Measurements from ENCODE around the gene NAA10. TPM values are rescaled to one million over a fixed set of nuclear protein-coding genes. Genes with fewer than 3 reads are reported as not detected.

Gene NAA10
- total RNA-seq, 2 experiments from 2014 or later, result 63.1 to 63.7 TPM

DNA sequence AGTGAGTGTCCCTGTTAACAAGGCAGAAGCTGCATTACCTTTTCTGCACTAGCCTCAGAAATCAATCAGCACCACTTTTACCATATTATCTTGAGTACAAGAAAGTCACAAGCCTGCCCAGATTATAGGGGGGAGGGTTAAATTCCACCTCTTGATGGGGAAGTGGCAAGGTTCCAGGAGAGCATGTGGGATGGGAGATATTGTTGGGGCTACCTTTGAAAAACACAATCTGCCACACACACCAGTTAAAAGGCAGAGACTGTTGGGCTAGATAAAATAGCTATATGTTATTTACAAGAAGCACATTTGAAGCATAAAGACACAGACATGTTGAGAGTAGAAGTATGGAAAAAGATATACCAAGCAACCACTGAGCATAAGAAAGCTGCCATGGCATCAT is 36.9 kb downstream of the NAA10 start:
- POLR2A ChIA-PET, result no interaction called here
- H3K4me3 Mint-ChIP-seq, result no peak overlapping the region
- peaks cover 18% of the 10 kb centered on the region for H3K4me1 Mint-ChIP-seq
- no peaks in the 10 kb centered on the region for H3K36me3 Mint-ChIP-seq (ENCODE audit: low read depth)
- no peaks in the 10 kb centered on the region for H3K9me3 Mint-ChIP-seq
- no peak overlapping the region for H3K27ac Mint-ChIP-seq
- CTCF ChIA-PET, result no interaction called here
- H3K27me3 Mint-ChIP-seq, result peaks cover 18% of the 10 kb centered on the region
- DNase-seq, result no peak

GRCh38 chrX:153889123-153889522 is 45.7 kb downstream of the NAA10 start:
- peaks cover 46% of the 10 kb centered on the region for H3K27me3 Mint-ChIP-seq

DNA sequence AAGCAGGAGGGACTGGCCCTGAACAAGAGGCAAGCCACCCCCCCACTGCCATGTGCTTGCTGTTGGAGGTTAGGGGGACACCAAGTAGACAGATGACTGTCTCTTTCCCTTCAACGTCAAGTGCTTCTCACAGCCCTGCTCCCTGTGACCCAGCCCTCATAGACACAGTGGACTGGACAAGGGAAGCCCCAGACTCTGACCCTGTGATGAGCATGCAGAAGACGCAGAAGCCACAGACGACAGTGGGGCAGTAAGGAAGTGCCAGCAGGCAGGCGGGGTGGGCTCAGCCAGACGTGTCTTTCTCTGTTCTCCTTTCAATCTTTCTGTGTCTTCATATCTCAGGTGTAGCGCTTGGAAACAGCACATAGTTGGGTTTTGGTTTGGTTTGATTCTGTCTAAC is 46.5 kb downstream of the NAA10 start:
- H3K36me3 Mint-ChIP-seq (ENCODE audit: low read depth), result no peaks in the 10 kb centered on the region
- H3K4me3 Mint-ChIP-seq, result no peak overlapping the region
- no peak for DNase-seq
- no peak overlapping the region for H3K27ac Mint-ChIP-seq
- CTCF ChIA-PET, result no interaction called here
- no peaks in the 10 kb centered on the region for H3K9me3 Mint-ChIP-seq
- POLR2A ChIA-PET, result no interaction called here
- peaks cover 7% of the 10 kb centered on the region for H3K4me1 Mint-ChIP-seq
- H3K27me3 Mint-ChIP-seq, result peaks cover 40% of the 10 kb centered on the region

More at GRCh38 chrX:153889123-153889522, 45.7 kb downstream of the NAA10 start:
- peaks cover 7% of the 10 kb centered on the region for H3K4me1 Mint-ChIP-seq
- no peak overlapping the region for H3K27ac Mint-ChIP-seq
- no peaks in the 10 kb centered on the region for H3K9me3 Mint-ChIP-seq
- DNase-seq, result no peak
- H3K36me3 Mint-ChIP-seq (ENCODE audit: low read depth), result no peaks in the 10 kb centered on the region
- ChIA-PET POLR2A (no interaction called here), CTCF (no interaction called here)
- no peak overlapping the region for H3K4me3 Mint-ChIP-seq

- POLR2A ChIA-PET, result no interaction called here
- DNase-seq, result no peak
- Mint-ChIP-seq H3K36me3 (ENCODE audit: low read depth) (no peaks in the 10 kb centered on the region), H3K27me3 (peaks cover 34% of the 10 kb centered on the region), H3K27ac (no peak overlapping the region), H3K4me3 (no peak overlapping the region), H3K9me3 (no peaks in the 10 kb centered on the region), H3K4me1 (peaks cover 7% of the 10 kb centered on the region)
- CTCF ChIA-PET, result no interaction called here
These were observed 47.5 kb downstream of the NAA10 start for GRCh38 chrX:153887385-153887784.

GRCh38 chrX:153886915-153887314 is 47.9 kb downstream of the NAA10 start:
- H3K27ac Mint-ChIP-seq, result no peak overlapping the region
- no peaks in the 10 kb centered on the region for H3K9me3 Mint-ChIP-seq
- DNase-seq, result no peak
- CTCF ChIA-PET, result no interaction called here
- H3K27me3 Mint-ChIP-seq, result peaks cover 31% of the 10 kb centered on the region
- H3K4me3 Mint-ChIP-seq, result no peak overlapping the region
- POLR2A ChIA-PET, result no interaction called here
- H3K36me3 Mint-ChIP-seq (ENCODE audit: low read depth), result no peaks in the 10 kb centered on the region
- peaks cover 7% of the 10 kb centered on the region for H3K4me1 Mint-ChIP-seq

- Mint-ChIP-seq H3K36me3 (ENCODE audit: low read depth) (no peaks in the 10 kb centered on the region), H3K27ac (no peak within 1 kb of the TSS), H3K4me1 (peaks cover 7% of the 10 kb centered on the region), H3K27me3 (peaks cover 31% of the 10 kb centered on the region), H3K9me3 (no peaks in the 10 kb centered on the region), H3K4me3 (peak within 1 kb of the TSS; percentile 21)
- ChIA-PET POLR2A (interaction anchor here (1.5 kb wide), 1 partner anchor 41 kb away, joined by 5 read pairs; no protein-coding TSS in a partner anchor), CTCF (interaction anchor here (1.0 kb wide), 1 partner anchor 61 kb away, joined by 3 read pairs; no protein-coding TSS in a partner anchor)
- peak; percentile 34 for DNase-seq
These were observed 48.6 kb downstream of the NAA10 start, which contains the start of gene L1CAM for GRCh38 chrX:153885968-153886903. Gene L1CAM (minus strand): TSS chrX:153886173. CDS start chrX:153875836, 10,337 bp downstream.

- peaks cover 7% of the 10 kb centered on the region for H3K4me1 Mint-ChIP-seq
- CTCF ChIA-PET, result interaction anchor here (1.0 kb wide), 1 partner anchor 62 kb away, joined by 3 read pairs; no protein-coding TSS in a partner anchor
- no peak overlapping the region for H3K27ac Mint-ChIP-seq
- no peaks in the 10 kb centered on the region for H3K9me3 Mint-ChIP-seq
- DNase-seq, result no peak
- H3K27me3 Mint-ChIP-seq, result peaks cover 31% of the 10 kb centered on the region
- no peaks in the 10 kb centered on the region for H3K36me3 Mint-ChIP-seq (ENCODE audit: low read depth)
- POLR2A ChIA-PET, result interaction anchor here (1.5 kb wide), 1 partner anchor 42 kb away, joined by 5 read pairs; no protein-coding TSS in a partner anchor
- peak overlapping the region; percentile 21 for H3K4me3 Mint-ChIP-seq
These were observed 49.5 kb downstream of the NAA10 start for GRCh38 chrX:153885208-153885787.

DNA sequence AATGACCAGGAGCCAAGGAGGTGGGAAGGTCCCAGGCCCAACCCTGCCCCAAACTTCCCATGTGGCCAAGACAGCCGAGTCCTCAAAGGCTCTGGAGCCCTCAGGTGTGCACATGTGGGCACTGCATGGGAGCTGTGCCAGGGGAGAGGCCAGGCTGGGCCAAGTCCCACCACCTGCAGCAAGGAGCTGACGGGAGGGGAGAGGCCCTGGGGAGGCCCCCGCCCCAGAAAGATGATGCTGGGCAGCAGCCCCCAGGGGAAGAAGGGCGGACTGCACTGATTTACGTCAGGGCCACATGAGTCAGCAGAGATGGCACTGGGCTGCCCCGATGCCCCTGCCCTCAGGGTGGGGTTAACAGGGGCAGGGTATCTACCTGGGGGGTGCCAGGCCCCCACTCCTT is 50.2 kb downstream of the NAA10 start:
- no peaks in the 10 kb centered on the region for H3K9me3 Mint-ChIP-seq
- H3K36me3 Mint-ChIP-seq (ENCODE audit: low read depth), result no peaks in the 10 kb centered on the region
- ChIA-PET CTCF (no interaction called here), POLR2A (no interaction called here)
- no peak for DNase-seq
- no peak overlapping the region for H3K27ac Mint-ChIP-seq
- H3K4me3 Mint-ChIP-seq, result no peak overlapping the region
- H3K4me1 Mint-ChIP-seq, result peaks cover 7% of the 10 kb centered on the region
- H3K27me3 Mint-ChIP-seq, result peaks cover 29% of the 10 kb centered on the region

DNA sequence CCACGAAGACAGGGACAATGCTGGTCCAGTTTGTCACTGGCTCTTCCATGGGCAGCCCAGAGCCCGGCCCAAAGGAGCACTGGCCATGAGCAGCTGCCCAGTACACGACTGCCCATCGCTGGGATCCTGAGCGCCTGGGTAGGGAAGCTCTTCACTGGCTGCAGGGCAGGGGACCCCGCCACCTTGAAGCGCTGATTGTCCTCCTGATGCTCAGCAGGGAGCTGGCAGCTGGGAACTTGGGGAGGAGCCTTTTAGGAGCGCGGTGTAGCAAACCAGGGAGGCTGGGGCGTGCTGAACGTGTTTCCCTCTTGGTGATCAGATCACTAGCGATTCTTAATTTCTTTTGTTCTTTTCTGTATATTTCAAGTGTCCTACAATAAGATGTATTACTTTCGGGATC is 50.7 kb downstream of the NAA10 start:
- H3K4me1 Mint-ChIP-seq, result peaks cover 9% of the 10 kb centered on the region
- POLR2A ChIA-PET, result no interaction called here
- H3K4me3 Mint-ChIP-seq, result no peak overlapping the region
- DNase-seq, result no peak
- no peak overlapping the region for H3K27ac Mint-ChIP-seq
- H3K27me3 Mint-ChIP-seq, result peaks cover 30% of the 10 kb centered on the region
- CTCF ChIA-PET, result no interaction called here
- no peaks in the 10 kb centered on the region for H3K36me3 Mint-ChIP-seq (ENCODE audit: low read depth)
- H3K9me3 Mint-ChIP-seq, result no peaks in the 10 kb centered on the region

GRCh38 chrX:153883163-153883843 is 51.5 kb downstream of the NAA10 start:
- POLR2A ChIA-PET, result no interaction called here

DNA sequence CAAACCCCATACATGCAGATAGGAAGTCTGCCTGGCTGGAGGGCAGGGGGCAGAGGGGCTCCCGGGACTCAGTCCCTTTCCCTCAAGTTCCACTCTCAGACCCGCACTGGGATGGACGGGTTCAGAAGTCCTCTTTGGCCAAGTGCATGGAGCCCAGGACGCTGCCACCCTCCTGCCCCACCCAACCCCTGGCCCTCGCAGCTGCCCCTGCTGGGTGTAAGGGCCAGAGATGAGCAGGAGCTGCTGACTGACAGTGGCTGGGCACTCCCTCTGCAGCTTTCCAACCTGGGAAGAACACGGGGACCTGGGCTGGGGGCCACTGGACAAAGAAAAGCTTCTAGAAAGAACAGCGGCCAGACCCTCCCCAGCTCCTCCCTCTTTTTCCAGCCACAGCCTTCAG is 52.3 kb downstream of the NAA10 start:
- DNase-seq, result no peak
- Mint-ChIP-seq H3K4me3 (no peak overlapping the region), H3K4me1 (peaks cover 18% of the 10 kb centered on the region), H3K27me3 (peaks cover 32% of the 10 kb centered on the region), H3K27ac (no peak overlapping the region), H3K36me3 (ENCODE audit: low read depth) (no peaks in the 10 kb centered on the region), H3K9me3 (no peaks in the 10 kb centered on the region)
- ChIA-PET POLR2A (no interaction called here), CTCF (no interaction called here)

More at GRCh38 chrX:153883163-153883843, 51.5 kb downstream of the NAA10 start:
- Mint-ChIP-seq H3K9me3 (no peaks in the 10 kb centered on the region), H3K4me3 (no peak overlapping the region), H3K27ac (no peak overlapping the region), H3K27me3 (peaks cover 33% of the 10 kb centered on the region), H3K36me3 (ENCODE audit: low read depth) (no peaks in the 10 kb centered on the region), H3K4me1 (peaks cover 11% of the 10 kb centered on the region)
- CTCF ChIA-PET, result no interaction called here
- DNase-seq, result no peak

DNA sequence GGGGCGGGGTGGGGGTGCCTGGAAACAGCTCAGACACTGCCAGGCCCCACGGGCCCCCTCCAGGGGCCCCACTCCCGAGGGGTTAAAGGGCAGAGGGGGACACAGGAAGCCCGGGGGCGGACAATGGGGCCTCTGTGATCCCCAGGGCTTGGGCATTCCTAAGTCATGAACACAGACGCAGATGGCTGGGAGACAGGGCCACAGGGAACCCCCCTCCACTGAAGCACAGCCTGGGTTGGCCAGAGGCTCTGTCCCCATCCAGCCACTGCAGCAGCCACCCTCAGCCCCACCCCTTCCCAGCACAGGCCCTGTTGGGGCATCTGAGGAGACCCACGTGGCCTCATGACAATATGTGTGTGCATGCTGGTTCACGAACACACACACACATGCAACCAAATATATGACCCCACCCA is 52.7 kb downstream of the NAA10 start:
- ChIA-PET CTCF (no interaction called here), POLR2A (no interaction called here)
- Mint-ChIP-seq H3K27ac (no peak overlapping the region), H3K27me3 (peaks cover 28% of the 10 kb centered on the region), H3K4me1 (peaks cover 18% of the 10 kb centered on the region), H3K36me3 (ENCODE audit: low read depth) (no peaks in the 10 kb centered on the region), H3K4me3 (no peak overlapping the region), H3K9me3 (no peaks in the 10 kb centered on the region)
- no peak for DNase-seq

DNA sequence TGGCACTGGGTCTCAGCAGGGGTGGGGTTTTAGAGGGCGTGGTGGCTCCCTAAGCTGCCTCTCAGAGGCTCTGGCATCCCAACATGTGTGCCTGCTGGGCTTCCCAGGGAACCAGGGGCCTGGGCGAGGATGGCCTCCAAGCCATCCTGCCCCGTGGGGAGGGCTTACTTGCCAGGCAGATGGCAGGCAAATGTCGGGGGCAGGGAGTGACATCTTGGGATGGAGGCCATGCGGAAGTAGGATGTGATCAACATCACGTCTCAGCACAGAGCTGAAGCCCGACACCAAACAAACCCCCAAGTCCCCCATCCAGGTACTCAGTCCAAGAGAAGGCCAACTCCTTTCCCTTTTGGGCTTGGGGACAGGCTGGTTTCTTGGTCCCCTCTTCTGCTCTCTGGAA is 53.6 kb downstream of the NAA10 start:
- H3K36me3 Mint-ChIP-seq (ENCODE audit: low read depth), result no peaks in the 10 kb centered on the region

More for the DNA sequence above, 53.6 kb downstream of the NAA10 start:
- POLR2A ChIA-PET, result no interaction called here
- H3K27me3 Mint-ChIP-seq, result peaks cover 26% of the 10 kb centered on the region
- DNase-seq, result no peak
- H3K27ac Mint-ChIP-seq, result no peak overlapping the region
- H3K4me1 Mint-ChIP-seq, result peaks cover 17% of the 10 kb centered on the region
- CTCF ChIA-PET, result no interaction called here
- no peak overlapping the region for H3K4me3 Mint-ChIP-seq
- H3K9me3 Mint-ChIP-seq, result no peaks in the 10 kb centered on the region
